Activated naive CD4-positive, alpha-beta T cell treated with Interleukin-2 at 50 U/mL for 16 hours (primary cell): ENCODE data around the gene ARMC9.

Source experiments
- DNase-seq: peaks from one replicate; pipeline ENCODE4 v3.0.0-alpha.2; 2020

ARMC9 gene

GRCh38 chr2:231207734-231208133, 9.3 kb downstream of the ARMC9 start:
- DNase-seq, result no peak

DNA sequence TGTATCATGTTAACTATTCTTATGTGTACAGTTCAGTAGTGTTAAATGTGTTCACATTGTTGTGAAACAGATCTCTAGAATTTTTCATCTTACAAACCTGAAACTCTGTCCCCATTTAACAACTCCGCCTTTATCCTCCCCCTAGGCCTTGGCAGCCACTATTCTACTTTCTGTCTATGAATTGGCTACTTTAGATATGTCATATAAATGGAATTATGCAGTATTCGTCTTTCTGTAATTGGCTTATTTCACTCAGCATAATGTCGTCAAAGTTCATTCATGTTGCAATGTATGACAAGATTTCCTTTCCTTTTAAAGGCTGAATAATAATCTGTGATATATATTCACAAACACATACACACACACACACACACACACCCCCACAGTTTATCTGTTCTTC, 12.4 kb downstream of the ARMC9 start:
- no peak for DNase-seq

DNA sequence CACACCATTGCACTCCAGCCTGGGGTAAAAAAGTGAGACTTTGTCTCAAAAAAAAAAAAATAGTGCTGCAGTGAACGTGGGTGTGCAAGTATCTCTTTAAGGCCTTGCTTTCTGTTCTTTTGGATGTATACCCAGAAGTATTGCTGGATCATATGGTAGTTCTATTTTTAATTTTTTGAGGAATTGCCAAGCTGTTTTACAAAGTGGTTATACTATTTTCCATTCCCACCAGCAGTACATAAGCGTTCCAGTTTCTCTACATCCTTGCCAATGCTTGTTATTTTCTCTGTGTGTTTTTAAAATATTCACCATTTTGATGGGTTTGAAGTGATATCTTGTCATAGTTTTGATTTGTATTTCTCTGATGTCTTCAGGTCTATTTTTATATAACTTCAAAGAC, 13.1 kb downstream of the ARMC9 start:
- no peak for DNase-seq

GRCh38 chr2:231212329-231212845, 14.0 kb downstream of the ARMC9 start:
- no peak for DNase-seq

DNA sequence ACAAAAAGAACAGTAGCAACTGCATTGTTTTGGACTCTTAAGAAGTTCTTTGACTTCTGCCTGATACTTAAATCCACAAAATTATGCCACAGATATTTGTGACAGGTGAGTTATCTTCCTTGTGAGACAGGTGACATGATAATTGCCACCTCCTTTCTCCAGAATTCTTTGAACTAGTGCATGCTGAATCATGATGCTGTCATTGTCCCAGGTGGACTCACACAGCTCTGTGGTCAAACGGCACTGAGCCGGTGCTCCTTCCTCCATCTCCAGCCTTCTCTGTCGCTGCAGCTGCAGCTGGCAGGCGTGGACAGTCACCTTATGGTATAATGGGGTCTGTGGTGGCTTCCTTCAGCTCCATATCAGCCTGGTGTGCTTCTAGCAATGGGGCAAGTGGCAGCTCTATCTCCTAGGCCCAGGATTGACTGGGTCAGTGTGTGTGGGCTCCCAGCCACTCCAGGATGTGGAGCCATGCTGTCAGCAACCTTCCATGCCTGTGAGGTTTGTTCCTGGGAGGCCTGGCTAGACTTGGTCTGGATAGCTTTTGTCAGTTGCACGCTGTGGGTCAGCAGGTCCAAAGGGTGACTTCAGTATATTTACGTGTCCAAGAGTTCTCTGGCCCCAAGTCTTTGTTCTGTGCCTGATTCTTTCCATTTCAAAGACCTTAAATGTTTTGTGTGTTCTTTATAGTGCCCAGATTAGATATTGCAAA, 15.7 kb downstream of the ARMC9 start:
- no peak for DNase-seq

- no peak for DNase-seq
Measured at GRCh38 chr2:231218366-231218765, 19.9 kb downstream of the ARMC9 start.

GRCh38 chr2:231219289-231219688, 20.9 kb downstream of the ARMC9 start:
- no peak for DNase-seq

DNA sequence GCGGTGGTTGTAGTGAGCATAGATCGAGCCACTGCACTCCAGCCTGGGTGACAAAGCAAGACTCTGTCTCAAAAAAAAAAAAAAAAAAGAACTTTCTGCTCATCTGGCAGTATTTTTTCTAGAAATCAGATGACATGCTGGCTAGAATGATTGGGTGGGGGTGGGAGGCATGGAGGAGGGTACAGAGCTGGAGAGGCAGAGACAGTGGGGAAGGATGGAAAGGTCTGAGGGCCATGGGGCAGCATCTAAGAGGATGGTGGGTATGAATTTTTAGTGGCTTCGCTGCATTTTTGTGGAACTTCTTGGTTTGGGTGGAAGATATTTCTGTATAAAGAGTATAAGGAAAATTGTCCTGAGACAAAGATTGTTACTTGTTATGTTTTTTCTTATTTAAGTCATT, 23.3 kb downstream of the ARMC9 start:
- no peak for DNase-seq

- DNase-seq, result no peak
Measured at GRCh38 chr2:231222318-231223000, 24.0 kb downstream of the ARMC9 start.

DNA sequence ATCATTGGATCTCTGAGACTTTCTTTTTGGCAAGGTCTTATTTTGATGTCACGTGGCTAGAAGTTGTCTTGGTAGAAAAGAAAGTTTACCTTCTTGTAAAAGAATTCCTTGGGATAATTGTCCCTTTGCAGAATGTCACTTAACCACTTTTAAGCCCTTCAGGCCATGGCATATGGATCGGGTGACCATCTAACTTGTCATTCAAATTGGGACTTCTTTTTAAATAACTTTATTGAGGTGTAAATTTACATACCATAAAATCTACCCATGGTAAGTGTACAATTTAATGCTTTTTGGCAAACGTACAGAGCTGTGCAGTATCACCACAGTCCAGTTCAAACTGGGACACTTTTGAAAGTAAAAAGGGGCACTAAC, 24.6 kb downstream of the ARMC9 start:
- no peak for DNase-seq

GRCh38 chr2:231223458-231223976, 25.1 kb downstream of the ARMC9 start:
- DNase-seq, result no peak

DNA sequence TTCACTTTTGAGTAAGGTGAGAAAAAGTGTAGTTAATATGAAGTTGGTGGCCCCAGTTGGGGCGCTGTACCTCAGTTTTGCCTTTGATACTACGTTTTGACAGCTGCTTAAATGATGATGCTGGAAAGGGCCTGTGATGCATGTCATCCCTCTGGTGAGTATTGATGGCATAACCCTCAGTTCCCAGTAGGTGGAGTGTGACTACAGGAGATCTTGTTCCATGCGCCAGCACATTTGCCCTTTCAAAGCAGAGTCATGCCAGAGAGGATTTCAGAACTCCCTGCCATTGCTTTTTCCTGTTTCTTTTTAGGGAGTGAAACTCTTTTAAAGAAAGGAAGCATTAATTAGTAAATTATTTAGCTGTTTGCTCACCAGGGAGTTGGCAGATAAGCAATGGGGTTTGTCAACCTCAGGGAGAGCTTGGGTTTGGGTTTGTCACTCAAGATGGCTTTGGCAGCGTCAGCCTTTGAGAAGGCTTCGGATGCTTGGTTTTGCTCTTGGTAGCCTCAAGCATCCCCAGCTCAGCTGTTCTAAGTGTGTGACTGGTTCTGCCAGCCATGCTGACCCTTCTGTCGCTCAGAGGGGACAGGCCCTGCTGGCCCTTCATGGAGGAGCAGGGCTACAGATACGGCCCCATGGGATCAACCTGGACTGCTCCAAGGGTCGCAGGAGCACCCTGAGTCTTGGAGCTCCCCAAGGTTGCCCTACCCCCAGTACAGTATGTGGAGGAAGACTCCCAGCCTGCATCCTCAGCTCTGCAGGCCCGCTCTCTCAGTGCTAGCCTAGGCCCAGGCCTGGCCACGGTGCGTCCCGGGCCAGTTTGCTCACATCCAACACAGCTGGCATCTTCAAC, 29.1 kb downstream of the ARMC9 start:
- DNase-seq, result peak; percentile 28

DNA sequence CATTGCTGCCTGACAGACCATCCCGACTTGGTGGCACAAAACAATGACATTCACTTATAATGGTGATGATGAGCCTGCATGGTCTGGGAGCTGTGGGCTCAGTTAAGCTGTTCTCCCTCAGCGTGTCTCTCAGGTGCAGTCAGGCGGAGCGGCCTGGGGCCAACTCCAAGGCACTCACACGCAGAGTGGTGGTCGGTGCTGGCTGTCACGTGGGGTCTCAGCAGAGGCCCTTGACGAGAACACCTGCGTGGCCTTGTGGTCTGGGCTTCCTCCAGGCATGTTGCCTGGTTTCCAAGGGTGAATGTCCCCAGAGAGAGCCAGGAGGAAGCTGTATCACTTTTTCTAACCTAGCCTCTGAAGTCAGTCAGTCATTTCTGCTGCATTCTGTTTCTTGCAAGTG, 29.8 kb downstream of the ARMC9 start:
- DNase-seq, result no peak

- DNase-seq, result no peak
Measured at GRCh38 chr2:231228974-231229529, 30.6 kb downstream of the ARMC9 start.

DNA sequence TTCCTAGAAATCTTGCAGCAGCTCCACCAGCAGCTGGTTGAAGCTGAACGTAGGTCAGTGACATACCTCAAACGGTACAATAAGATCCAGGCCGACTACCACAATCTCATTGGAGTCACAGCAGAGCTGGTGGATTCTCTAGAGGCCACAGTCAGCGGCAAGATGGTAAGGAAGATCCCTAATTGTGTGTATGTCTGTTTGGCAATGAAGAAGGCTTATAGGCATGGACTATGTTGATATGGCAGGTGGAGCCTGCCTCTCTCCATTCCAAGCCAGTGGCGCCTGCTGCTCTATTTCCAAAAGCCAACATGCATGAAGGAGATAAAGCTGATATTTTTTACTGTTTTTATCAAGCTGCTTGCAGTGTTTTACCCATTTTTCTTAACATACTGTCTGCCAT, 36.8 kb downstream of the ARMC9 start:
- no peak for DNase-seq

DNA sequence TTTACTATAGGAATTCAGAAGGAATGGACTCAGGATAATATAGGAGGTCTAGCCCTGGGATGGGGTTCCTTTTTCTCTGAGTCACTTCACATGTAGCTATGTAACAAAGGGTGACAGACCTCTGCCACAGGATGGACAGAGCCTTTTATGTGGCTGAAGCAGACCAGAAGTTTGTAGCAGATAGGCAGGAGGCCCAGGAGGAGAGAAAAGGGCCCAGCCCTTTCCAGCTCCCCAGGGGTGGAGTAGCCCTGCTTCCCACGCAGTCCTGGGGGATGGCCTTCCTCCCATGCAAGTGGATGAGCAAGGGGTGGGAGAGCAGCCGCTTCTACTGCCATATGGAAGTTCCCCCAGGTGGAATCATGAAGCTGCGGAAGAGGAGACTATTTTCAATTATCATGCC, 40.3 kb downstream of the ARMC9 start:
- no peak for DNase-seq

GRCh38 chr2:231239751-231240150, 41.3 kb downstream of the ARMC9 start:
- DNase-seq, result no peak

DNA sequence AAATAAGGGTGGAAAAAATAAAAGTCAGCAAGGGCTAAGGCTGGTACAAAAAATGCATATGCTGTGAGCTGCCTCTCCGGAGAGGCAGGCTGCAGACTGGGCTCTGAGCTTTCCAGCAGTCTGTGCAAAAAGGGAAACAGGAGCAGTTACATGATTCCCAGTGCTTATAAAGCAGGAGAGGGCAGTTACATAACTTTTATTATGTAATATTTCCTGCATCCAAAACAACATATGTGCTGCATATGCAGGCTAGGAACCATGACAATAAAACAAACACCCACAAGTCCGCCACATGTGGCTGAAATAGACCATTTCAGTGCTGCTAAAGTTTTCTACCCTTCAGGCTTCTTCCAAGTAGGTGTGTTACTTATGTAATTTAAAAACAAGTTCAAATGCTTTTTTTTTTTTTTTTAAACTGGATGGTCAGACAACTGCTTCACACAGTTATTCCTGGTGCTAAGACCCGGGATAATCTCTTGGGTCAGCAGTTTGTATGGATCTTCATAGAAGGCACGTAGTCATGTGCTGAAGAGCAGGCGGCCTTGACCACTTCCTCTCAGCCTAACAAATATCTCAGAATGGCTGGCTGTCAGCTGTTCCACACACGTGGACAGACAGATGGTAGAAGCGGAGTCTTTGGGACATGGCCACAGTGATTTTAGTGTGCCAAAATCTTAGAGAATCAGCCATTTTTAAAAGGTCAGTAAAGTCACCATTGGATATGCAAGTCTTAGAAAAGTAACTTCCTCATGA, 43.5 kb downstream of the ARMC9 start:
- no peak for DNase-seq

DNA sequence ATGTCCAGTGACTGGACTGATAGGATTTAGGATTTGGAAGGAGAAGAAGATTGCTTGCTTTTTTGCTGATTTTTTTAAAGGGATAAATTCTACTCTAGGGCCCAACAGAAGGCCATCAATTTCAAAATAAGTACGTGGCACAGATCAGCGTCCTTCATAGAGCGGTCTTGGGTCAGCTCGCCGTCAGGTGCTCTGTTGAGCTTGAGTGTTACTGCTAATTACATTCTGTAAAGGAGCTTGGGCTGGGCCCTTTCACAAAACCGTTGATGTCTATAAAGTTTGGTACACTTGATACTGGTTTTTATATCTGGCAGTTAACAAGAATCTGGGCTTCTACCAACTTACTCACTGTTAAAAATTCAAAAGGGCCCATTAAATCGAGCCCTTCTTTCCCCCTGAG, 45.4 kb downstream of the ARMC9 start:
- DNase-seq, result no peak

DNA sequence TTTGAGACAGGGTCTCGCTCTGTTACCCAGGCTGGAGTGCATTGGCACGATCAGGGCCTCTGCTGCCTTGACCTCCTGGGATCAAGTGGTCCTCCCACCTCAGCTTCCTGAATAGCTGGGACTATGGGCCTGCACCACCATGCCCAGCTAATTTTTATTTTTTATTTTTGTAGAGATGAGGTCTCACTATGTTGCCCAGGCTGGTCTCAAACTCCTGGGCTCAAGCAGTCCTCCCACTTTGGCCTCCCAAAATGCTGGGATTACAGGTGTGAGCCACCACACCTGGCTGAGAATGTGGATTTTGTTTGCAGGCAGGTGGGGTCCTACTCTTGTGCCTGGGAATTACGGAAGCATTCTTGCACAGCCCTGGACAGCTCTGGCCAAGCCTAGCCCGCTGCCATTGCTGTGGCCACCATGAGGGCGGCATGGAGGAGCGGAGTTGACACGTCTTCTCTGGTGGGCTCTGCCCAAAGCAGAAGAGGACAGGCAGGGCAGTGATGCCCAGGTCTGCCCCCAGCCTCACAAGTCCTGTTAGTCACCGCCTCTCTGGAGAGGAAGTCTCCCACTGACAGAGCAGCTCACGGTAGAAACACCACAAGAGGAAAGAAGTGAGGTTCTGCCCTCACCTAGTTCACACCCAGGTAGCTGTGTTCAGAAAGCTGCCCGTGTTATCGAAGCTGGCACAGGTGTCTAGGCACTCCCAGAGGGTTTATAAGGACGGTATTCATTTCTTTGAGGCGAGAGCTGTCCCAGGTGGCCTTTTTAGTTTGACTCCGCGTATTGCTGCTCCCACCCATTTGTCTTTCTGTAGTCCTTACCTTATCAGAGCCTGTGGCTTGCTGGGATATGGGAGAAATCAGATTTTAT, 46.2 kb downstream of the ARMC9 start:
- no peak for DNase-seq
